Activated T-helper 1 cell treated with anti-CD3 and anti-CD28 coated beads, Interleukin-2, amount 50 U/mL, for 16 hours (primary cell): Measurements from ENCODE around the gene PPP2R5C.

Experiments used
- DNase-seq, 2 donors: peaks; one replicate each; pipeline ENCODE4 v3.0.0-alpha.2; 2020; ENCODE audit warnings: low read depth in 1 of 2, low spot score in 1 of 2

Gene PPP2R5C

GRCh38 chr14:101754893-101755292 lies 6.6 kb upstream of the PPP2R5C start:
- no peak for DNase-seq

DNA sequence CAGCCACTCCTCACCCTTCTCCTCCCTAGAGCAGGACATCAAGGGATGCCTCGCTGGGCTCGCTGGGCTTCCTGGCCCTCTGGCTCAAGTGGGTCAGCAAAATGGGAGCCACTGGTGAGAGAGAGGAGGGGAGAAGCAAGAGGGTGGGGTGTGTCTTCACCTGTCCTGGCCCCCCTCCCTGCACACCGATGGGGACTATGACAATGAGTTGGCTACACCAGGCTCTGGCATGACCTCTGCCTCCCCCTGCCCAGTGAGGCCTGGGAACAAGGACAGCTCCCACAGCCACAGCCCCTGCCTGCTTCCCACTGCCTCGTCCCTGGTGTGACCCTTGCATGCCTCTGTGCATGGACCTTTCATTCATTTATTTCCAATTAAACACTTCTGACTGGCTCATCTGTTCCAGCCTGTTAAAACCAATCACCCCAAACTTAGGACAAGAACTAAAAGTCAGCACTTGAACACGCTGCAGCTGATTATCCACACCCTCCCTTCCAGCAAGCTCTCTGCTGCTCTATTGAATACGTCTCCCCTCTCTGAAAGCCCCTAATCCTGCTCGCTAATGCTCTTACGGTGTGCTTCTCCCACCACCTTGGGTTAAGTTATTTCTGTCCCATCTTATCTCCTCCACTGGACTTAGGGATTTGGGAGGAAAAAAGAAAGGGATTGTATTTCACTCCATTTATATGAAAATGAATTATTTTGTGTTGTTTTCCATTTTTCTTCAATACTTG lies 5.8 kb upstream of the PPP2R5C start:
- no peak for DNase-seq

- no peak for DNase-seq
These were observed 4.3 kb upstream of the PPP2R5C start for GRCh38 chr14:101757064-101757838.

DNA sequence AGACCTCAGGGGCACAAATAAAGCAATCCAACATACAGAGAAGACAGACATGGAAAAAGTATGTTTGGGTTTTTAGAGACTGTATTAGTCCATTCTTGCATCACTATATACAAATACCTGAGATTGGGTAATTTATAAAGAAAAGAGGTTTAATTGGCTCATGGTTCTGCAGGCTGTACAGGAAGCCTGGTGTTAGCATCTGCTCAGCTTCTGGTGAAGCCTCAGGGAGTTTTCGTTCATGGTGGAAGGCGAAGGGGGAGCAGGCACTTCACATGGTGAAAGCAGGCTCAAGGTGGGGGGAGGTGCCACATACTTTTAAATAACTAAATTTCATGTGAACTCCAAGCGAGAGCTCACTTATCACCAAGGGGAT lies 3.7 kb upstream of the PPP2R5C start:
- no peak for DNase-seq

- no peak for DNase-seq
These were observed 2.5 kb upstream of the PPP2R5C start for GRCh38 chr14:101758913-101759593.

DNA sequence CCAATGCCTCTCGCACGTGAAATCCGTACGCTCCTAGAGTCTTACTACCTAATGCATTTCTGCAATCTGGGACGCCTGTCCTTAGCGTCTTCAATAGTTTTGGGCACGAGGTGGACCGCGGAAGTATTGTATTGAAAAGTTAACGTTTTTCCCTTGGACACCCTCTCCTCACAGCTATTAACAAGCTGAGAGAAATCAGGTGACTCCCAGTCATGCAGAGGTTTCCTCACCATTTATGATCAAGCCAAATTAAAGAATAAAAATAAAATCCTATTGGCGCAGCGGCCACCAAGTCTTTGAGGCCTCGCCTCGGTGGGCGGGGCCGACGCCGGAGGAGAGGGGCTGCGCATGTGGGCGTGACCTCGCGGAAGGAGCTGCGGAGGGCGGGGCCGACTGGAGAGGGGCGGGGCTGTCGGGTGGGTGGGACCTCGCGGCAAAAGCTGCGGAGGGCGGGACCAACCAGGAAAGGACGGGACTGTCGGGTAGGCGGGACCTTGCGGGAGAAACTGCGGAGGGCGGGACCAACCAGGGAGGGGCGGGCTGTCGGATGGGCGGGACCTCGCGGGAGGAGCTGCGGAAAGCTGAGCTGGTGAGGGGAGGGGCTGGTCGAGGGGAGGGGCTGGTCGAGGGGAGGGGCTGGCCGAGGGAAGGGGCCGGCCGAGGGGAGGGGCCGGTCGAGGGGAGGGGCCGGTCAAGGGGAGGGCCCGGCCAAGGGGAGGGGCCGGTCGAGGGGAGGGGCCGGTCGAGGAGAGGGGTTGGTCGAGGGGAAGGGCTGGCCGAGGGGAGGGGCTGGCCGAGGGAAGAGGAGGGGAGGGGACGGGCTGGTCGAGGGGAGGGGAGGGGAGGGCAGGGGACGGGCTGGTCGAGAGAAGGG lies 1.1 kb upstream of the PPP2R5C start:
- DNase-seq = peak; percentile 95

GRCh38 chr14:101761881-101762529 lies 496 bp downstream of the PPP2R5C start:
- DNase-seq = no peak

GRCh38 chr14:101762530-101763101 lies 1.1 kb downstream of the PPP2R5C start:
- DNase-seq = no peak

GRCh38 chr14:101763941-101764709 lies 2.6 kb downstream of the PPP2R5C start:
- no peak for DNase-seq

- no peak for DNase-seq
These were observed 6.3 kb downstream of the PPP2R5C start for GRCh38 chr14:101767618-101768362.

- DNase-seq = no peak
These were observed 8.7 kb downstream of the PPP2R5C start for GRCh38 chr14:101770183-101770582.

- no peak for DNase-seq
These were observed 11.3 kb downstream of the PPP2R5C start for GRCh38 chr14:101772770-101773169.

DNA sequence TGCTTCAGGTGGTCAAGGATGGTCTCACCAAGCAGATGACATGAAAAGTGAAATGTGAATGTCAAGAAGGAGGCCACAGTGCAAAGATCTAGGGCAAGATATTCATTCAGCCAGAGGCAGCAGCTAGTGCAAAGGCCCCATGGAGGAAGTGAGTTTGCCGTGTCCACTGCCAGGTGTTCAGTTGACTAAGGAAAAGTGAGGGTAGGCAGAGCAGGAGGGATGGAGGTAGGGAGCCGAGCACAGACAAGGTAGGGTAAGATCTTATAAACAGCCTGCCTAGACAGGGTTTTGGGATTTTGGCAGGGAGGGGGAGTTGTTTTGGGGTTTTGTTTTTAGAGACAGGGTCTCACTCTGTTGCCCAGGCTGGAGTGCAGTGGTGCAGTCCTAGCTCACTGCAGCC lies 11.9 kb downstream of the PPP2R5C start:
- no peak for DNase-seq

- DNase-seq = no peak
These were observed 12.7 kb downstream of the PPP2R5C start for GRCh38 chr14:101774006-101774795.

- no peak for DNase-seq
These were observed 13.3 kb downstream of the PPP2R5C start for GRCh38 chr14:101774814-101775213.

- DNase-seq = no peak
These were observed 14.3 kb downstream of the PPP2R5C start for GRCh38 chr14:101775826-101776225.

DNA sequence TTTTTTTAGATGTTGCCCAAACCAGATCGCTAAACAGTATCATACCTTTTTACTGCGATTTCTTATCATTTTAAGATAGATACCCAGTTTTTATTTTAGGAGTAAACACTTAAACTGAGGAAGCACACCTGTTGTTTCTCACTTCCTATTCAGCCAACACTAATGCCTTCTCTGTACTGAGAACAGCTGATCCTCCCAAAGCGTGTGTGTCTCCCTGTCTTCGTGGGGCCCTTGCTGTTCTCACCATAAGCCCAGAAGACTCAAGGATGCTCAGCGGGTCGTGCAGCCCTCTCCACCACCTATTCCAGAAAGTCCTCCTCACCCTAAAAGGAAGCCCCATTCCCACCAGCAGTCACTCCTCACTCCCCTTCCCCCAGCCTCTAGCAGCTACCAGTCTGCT lies 14.8 kb downstream of the PPP2R5C start:
- DNase-seq = no peak

GRCh38 chr14:101780390-101780789 lies 18.9 kb downstream of the PPP2R5C start:
- no peak for DNase-seq
